GM23338 (cell line): Measurements from ENCODE around the gene WDR27.

Experiments
- CREB1 ChIP-seq: fragments of 250-450 bp; sonication (Bioruptor Pico); IDR thresholded peaks from 2 replicates; pipeline ENCODE4 v1.5.0; 2020; ENCODE audit warnings: low read depth, mild to moderate bottlenecking, moderate library complexity
- EZH2 ChIP-seq: fragments of 200-600 bp; sonication (generic); IDR thresholded peaks from one replicate; pipeline ENCODE4 v1.8.0; 2017; ENCODE audit warnings: antibody characterized with exemption, mild to moderate bottlenecking, low read depth; ENCODE audit not compliant: unreplicated experiment
- EZH2phosphoT487 ChIP-seq: fragments of 200-600 bp; sonication (generic); IDR thresholded peaks from one replicate; pipeline ENCODE4 v1.8.1; 2018; ENCODE audit warnings: antibody characterized with exemption; ENCODE audit not compliant: unreplicated experiment
- JUNB ChIP-seq: IDR thresholded peaks from one replicate; pipeline ENCODE4 v1.6.1; 2016; ENCODE audit warnings: antibody characterized with exemption; ENCODE audit not compliant: unreplicated experiment
- NANOG ChIP-seq: IDR thresholded peaks from 2 replicates; pipeline ENCODE4 v1.6.1; 2016; ENCODE audit warnings: antibody characterized with exemption, borderline replicate concordance
- POLR2AphosphoS5 ChIP-seq: IDR thresholded peaks from 2 replicates; pipeline ENCODE4 v1.6.1; 2016; ENCODE audit warnings: antibody characterized with exemption, low read depth
- STAT1 ChIP-seq: IDR thresholded peaks from one replicate; pipeline ENCODE4 v1.6.1; 2016; ENCODE audit warnings: antibody characterized with exemption; ENCODE audit not compliant: unreplicated experiment
- ZNF114 ChIP-seq: fragments of 250-450 bp; sonication (Bioruptor Pico); IDR thresholded peaks from 2 replicates; pipeline ENCODE4 v1.5.0; 2020; ENCODE audit warnings: mild to moderate bottlenecking, moderate library complexity
- TF ChIP-seq, protein P1 (sequence below), 2 experiments: fragments of 200-600 bp in 1 of 2; sonication (generic) in 1 of 2; conservative IDR thresholded peaks; 2 replicates each; pipeline versions ENCODE4 v1.5.1 to v1.6.1; 2016 to 2017; ENCODE audit warnings: antibody characterized with exemption in 2 of 2, low read depth in 2 of 2, mild to moderate bottlenecking in 2 of 2, moderate library complexity in 1 of 2
- TF ChIP-seq, protein P2 (sequence below): IDR thresholded peaks from one replicate; pipeline ENCODE4 v1.6.1; 2018; ENCODE audit warnings: antibody characterized with exemption; ENCODE audit not compliant: unreplicated experiment
- TF ChIP-seq, protein P3 (sequence below): IDR thresholded peaks from 2 replicates; pipeline ENCODE4 v1.6.1; 2016; ENCODE audit warnings: antibody characterized with exemption
- TF ChIP-seq, protein P4 (sequence below): fragments of 250-450 bp; sonication (Bioruptor Pico); IDR thresholded peaks from 2 replicates; pipeline ENCODE4 v1.5.0; 2020; ENCODE audit warnings: mild to moderate bottlenecking, moderate library complexity

DNA sequence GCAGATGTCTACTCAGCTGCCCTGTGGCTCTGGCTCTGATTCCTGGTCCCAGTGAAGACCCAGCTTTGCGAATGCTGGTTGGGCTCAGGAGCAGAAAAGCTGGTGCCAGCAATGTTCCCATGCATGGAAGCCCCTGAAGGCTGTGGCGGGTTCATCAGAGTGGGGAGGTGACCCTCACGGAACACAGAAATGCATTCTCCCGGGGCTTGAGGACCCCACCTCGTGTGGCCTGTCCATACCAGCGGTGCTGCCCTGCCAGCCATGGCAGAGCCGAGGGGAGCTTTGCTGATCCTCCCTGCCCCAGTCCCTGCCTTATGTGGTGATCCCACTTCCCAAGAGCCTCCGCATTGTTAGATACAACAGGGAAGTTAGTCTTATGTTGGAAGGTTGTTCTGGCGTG, 290.5 kb downstream of the WDR27 start:
- TF ChIP-seq, protein P1, sequence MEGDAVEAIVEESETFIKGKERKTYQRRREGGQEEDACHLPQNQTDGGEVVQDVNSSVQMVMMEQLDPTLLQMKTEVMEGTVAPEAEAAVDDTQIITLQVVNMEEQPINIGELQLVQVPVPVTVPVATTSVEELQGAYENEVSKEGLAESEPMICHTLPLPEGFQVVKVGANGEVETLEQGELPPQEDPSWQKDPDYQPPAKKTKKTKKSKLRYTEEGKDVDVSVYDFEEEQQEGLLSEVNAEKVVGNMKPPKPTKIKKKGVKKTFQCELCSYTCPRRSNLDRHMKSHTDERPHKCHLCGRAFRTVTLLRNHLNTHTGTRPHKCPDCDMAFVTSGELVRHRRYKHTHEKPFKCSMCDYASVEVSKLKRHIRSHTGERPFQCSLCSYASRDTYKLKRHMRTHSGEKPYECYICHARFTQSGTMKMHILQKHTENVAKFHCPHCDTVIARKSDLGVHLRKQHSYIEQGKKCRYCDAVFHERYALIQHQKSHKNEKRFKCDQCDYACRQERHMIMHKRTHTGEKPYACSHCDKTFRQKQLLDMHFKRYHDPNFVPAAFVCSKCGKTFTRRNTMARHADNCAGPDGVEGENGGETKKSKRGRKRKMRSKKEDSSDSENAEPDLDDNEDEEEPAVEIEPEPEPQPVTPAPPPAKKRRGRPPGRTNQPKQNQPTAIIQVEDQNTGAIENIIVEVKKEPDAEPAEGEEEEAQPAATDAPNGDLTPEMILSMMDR (conservative IDR thresholded peaks at IDR 0.05; ENCODE audit: low read depth in 2 of 2), result no peak
- TF ChIP-seq, protein P2, sequence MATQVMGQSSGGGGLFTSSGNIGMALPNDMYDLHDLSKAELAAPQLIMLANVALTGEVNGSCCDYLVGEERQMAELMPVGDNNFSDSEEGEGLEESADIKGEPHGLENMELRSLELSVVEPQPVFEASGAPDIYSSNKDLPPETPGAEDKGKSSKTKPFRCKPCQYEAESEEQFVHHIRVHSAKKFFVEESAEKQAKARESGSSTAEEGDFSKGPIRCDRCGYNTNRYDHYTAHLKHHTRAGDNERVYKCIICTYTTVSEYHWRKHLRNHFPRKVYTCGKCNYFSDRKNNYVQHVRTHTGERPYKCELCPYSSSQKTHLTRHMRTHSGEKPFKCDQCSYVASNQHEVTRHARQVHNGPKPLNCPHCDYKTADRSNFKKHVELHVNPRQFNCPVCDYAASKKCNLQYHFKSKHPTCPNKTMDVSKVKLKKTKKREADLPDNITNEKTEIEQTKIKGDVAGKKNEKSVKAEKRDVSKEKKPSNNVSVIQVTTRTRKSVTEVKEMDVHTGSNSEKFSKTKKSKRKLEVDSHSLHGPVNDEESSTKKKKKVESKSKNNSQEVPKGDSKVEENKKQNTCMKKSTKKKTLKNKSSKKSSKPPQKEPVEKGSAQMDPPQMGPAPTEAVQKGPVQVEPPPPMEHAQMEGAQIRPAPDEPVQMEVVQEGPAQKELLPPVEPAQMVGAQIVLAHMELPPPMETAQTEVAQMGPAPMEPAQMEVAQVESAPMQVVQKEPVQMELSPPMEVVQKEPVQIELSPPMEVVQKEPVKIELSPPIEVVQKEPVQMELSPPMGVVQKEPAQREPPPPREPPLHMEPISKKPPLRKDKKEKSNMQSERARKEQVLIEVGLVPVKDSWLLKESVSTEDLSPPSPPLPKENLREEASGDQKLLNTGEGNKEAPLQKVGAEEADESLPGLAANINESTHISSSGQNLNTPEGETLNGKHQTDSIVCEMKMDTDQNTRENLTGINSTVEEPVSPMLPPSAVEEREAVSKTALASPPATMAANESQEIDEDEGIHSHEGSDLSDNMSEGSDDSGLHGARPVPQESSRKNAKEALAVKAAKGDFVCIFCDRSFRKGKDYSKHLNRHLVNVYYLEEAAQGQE, result no peak
- no peak for TF ChIP-seq CREB1 (CRISPR knock-in tag)
- no peak for TF ChIP-seq EZH2
- no peak for TF ChIP-seq POLR2AphosphoS5
- TF ChIP-seq EZH2phosphoT487, result no peak
- no peak for TF ChIP-seq JUNB
- no peak for TF ChIP-seq NANOG
- TF ChIP-seq STAT1, result no peak
- TF ChIP-seq, protein P3, sequence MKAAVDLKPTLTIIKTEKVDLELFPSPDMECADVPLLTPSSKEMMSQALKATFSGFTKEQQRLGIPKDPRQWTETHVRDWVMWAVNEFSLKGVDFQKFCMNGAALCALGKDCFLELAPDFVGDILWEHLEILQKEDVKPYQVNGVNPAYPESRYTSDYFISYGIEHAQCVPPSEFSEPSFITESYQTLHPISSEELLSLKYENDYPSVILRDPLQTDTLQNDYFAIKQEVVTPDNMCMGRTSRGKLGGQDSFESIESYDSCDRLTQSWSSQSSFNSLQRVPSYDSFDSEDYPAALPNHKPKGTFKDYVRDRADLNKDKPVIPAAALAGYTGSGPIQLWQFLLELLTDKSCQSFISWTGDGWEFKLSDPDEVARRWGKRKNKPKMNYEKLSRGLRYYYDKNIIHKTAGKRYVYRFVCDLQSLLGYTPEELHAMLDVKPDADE, result no peak
- TF ChIP-seq, protein P4, sequence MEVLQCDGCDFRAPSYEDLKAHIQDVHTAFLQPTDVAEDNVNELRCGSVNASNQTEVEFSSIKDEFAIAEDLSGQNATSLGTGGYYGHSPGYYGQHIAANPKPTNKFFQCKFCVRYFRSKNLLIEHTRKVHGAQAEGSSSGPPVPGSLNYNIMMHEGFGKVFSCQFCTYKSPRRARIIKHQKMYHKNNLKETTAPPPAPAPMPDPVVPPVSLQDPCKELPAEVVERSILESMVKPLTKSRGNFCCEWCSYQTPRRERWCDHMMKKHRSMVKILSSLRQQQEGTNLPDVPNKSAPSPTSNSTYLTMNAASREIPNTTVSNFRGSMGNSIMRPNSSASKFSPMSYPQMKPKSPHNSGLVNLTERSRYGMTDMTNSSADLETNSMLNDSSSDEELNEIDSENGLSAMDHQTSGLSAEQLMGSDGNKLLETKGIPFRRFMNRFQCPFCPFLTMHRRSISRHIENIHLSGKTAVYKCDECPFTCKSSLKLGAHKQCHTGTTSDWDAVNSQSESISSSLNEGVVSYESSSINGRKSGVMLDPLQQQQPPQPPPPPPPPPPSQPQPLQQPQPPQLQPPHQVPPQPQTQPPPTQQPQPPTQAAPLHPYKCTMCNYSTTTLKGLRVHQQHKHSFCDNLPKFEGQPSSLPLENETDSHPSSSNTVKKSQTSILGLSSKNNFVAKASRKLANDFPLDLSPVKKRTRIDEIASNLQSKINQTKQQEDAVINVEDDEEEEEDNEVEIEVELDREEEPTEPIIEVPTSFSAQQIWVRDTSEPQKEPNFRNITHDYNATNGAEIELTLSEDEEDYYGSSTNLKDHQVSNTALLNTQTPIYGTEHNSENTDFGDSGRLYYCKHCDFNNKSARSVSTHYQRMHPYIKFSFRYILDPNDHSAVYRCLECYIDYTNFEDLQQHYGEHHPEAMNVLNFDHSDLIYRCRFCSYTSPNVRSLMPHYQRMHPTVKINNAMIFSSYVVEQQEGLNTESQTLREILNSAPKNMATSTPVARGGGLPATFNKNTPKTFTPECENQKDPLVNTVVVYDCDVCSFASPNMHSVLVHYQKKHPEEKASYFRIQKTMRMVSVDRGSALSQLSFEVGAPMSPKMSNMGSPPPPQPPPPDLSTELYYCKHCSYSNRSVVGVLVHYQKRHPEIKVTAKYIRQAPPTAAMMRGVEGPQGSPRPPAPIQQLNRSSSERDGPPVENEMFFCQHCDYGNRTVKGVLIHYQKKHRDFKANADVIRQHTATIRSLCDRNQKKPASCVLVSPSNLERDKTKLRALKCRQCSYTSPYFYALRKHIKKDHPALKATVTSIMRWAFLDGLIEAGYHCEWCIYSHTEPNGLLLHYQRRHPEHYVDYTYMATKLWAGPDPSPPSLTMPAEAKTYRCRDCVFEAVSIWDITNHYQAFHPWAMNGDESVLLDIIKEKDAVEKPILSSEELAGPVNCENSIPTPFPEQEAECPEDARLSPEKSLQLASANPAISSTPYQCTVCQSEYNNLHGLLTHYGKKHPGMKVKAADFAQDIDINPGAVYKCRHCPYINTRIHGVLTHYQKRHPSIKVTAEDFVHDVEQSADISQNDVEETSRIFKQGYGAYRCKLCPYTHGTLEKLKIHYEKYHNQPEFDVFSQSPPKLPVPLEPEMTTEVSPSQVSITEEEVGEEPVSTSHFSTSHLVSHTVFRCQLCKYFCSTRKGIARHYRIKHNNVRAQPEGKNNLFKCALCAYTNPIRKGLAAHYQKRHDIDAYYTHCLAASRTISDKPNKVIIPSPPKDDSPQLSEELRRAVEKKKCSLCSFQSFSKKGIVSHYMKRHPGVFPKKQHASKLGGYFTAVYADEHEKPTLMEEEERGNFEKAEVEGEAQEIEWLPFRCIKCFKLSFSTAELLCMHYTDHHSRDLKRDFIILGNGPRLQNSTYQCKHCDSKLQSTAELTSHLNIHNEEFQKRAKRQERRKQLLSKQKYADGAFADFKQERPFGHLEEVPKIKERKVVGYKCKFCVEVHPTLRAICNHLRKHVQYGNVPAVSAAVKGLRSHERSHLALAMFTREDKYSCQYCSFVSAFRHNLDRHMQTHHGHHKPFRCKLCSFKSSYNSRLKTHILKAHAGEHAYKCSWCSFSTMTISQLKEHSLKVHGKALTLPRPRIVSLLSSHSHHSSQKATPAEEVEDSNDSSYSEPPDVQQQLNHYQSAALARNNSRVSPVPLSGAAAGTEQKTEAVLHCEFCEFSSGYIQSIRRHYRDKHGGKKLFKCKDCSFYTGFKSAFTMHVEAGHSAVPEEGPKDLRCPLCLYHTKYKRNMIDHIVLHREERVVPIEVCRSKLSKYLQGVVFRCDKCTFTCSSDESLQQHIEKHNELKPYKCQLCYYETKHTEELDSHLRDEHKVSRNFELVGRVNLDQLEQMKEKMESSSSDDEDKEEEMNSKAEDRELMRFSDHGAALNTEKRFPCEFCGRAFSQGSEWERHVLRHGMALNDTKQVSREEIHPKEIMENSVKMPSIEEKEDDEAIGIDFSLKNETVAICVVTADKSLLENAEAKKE (CRISPR knock-in tag), result no peak
- TF ChIP-seq ZNF114 (CRISPR knock-in tag), result no peak
